ENCODE results near the gene PLXNA2.

DNA sequence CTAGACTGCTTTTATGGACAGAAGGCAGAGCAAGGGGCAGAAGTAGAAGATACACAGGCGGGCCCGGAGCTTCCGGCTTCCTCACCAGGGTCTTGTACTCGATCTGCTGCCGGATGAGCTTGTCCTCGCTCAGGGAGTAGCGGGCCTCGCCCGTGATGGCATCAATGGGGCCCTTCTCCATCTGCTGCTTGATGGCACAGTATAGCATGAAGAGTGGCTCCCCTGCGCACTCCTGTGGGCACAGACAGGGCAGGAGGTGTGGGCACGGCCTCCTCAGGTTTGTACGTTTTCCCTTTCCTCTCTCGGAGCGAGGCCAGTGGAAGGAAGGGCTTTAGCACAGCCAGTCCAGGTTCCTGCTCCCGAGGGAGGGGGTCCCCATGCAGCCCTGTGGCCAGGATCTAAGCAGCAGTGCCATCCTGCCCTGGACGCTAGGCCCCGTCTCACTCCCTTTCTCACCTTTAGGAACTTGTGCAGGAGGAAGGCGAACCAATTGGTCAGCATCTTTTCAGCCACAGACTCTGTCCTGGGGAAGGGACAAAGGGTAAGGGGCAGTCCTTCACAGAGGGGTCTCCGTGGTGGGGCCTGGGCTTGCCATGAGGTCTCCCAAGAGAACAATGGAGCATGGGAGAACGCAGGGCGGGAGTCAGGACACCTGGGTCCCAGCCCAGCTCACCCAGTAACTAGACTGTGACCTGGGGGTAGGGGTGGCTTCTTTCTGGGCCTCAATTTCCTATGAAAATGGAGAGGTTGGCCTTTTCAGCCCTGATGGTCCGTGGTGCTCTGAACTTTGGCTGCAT, 204.4 kb downstream of the PLXNA2 start:
- TF ChIP-seq, protein P1, sequence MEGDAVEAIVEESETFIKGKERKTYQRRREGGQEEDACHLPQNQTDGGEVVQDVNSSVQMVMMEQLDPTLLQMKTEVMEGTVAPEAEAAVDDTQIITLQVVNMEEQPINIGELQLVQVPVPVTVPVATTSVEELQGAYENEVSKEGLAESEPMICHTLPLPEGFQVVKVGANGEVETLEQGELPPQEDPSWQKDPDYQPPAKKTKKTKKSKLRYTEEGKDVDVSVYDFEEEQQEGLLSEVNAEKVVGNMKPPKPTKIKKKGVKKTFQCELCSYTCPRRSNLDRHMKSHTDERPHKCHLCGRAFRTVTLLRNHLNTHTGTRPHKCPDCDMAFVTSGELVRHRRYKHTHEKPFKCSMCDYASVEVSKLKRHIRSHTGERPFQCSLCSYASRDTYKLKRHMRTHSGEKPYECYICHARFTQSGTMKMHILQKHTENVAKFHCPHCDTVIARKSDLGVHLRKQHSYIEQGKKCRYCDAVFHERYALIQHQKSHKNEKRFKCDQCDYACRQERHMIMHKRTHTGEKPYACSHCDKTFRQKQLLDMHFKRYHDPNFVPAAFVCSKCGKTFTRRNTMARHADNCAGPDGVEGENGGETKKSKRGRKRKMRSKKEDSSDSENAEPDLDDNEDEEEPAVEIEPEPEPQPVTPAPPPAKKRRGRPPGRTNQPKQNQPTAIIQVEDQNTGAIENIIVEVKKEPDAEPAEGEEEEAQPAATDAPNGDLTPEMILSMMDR (IDR thresholded peaks at IDR 0.05; ENCODE audit: borderline replicate concordance, extremely low read depth, low read length, poor library complexity, severe bottlenecking) = no peak
- TF ChIP-seq EZH2 (IDR thresholded peaks at IDR 0.05; ENCODE audit: borderline replicate concordance, low read depth, low read length, severe bottlenecking) = no peak
